Activated CD8-positive, alpha-beta memory T cell treated with anti-CD3 and anti-CD28 coated beads for 1 hour (primary cell): ENCODE data around the gene OGA.

Source experiments
- DNase-seq, 2 donors: peaks; one replicate each; pipeline ENCODE4 v3.0.0-alpha.2; 2020; ENCODE audit warnings: low read depth in 1 of 2; ENCODE audit errors: extremely low read depth in 1 of 2

Gene OGA

GRCh38 chr10:101818119-101818871, at the start of gene OGA:
Gene OGA, minus strand, starts transcription at chr10:101818444. Its CDS starts 422 bp downstream, at chr10:101818022.
- peak; percentile 94 to 96 for DNase-seq

- DNase-seq = no peak
Measured at GRCh38 chr10:101867931-101868330, 49.7 kb upstream of the OGA start.

- DNase-seq = no peak
Measured at GRCh38 chr10:101859530-101859929, 41.3 kb upstream of the OGA start.

DNA sequence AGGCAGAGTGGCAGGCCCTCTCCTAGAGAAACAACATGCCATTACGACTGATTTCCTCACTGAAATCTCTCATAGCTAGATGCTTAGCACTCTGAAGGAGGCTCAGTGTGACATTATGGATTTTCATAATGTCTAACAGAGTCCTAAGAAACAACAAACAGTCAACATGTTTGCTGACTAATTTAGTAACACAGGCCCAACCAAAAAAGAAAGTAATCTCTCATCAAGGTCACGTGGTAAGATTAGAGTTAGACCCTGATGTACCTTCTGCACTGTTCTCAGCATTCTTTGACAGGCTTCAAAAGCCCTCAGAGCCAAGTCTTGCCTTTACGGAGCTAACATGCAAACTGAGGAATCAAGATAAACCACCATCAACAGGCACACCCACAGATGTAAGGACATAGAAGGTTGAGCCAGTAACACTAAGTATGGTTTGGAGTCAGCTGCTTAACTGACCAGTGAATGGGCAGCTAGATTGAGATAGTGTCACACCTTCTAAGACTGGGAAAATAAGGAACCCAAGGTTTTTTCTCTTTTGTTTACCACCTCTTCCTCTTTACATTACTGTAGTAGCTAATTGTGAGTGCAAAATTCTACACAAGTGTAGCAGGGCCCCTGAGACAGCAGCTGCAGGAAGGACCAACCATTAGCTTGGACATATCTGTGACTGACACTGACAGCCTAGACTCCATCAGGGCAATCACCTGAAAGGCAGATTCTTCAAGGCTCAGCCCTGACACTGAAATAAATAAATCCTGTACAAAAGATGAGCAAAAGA, 40.7 kb upstream of the OGA start:
- no peak for DNase-seq

DNA sequence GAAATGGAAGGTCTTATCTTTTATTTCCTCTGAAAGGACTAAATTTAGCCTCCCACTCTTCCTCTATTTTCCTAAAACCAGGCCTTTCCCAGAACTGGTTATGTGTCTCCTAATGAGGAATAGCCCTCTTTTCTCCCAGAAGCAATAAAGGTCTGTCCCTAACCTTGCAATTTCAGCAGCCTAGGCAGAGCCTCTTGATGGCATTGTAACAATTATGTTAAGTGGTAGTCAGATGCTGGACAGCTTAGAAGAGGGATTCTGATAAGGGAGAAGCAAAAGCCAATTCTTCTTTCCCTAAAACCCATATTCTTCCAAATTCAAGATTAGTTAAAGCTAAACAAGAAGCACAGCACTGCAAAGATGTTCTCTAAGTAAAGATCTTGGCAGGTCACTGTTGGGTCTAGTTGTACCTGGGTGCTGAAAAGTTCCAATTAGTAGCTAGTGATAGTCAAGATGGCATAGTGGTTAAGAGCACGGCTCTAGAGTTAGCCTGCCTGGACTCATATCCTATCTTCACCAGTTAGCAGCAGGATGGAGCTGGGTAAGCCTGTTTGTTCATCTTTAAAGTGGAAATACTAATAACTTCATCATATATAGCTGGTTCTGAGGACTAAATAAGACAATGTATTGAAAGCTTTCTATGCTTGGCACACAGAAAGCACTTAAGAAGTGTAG, 39.7 kb upstream of the OGA start:
- DNase-seq = no peak

DNA sequence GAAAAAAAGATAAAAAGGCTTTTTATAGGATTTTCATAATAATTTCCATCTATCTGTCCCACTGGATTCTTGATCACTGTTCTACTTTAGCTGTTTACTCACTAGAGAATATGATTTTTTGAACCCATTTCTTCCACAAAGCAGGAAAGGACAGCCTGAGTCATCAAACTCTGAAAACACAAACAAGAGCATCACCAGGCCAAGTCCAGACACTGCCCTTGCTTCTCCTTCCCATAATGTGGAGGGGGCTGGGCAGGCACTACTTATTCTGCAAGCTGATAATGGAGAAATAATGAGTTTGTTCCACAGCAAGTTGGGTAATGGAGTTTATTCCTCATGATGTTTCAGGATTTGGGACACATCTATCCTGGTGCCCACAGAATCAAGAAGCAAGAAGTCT, 38.4 kb upstream of the OGA start:
- no peak for DNase-seq

DNA sequence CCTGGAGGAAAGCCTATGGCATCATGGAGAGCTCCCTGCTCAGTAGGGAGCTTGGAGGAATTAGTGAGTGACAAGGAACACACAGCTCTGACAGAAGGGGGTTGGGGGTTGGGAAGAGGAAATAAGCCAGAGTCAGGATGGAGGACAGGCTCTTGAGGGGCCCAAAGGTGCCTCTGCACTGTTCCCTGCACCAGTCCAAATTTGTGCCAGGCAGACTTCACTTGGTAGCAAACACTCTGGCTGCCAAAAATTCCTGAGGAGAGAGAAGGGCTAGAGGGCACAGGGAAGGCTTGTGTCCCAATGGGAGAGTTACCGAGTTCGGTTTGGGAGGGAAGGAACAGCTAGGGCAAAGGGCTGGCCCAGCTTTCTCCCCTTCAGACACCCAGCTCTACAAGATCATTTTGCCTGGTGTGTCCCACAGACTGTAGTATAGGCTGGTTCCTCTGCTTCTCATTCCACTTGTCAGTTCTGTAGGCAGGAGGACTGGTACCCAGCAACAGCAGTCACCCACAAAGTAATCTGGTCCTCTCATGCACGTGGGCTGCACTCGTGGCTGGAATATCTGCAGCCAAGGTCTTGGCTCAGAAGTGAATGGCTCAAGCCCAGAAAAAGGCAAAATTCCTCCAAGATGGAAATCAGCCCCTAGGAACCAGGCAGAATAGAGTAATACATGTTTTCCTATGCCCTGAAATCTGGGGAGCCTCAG, 33.3 kb upstream of the OGA start:
- DNase-seq = no peak

- DNase-seq = no peak
Measured at GRCh38 chr10:101850749-101851148, 32.5 kb upstream of the OGA start.

DNA sequence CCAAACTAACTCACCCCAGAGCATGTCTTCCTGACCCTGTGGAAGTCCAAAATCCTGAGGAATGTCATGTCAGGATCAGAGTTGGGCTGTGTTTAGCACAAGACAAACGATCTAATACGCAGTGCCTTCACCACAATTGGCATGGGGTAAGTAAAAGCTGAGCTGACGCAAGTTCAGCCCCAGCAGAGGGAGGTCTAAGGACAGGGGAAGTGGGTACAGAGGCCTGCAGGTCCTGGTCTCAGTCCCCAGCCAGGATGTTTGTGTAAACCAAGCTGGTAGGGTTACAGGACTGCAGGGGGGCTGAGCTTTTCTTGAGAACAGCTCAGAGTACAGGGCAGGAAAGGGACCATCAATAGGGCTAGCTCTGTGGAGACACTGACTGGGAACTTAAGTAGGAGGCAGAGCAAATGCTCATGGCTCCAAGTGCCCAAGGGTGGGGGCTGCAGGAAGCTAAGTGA, 30.7 kb upstream of the OGA start:
- DNase-seq = no peak

DNA sequence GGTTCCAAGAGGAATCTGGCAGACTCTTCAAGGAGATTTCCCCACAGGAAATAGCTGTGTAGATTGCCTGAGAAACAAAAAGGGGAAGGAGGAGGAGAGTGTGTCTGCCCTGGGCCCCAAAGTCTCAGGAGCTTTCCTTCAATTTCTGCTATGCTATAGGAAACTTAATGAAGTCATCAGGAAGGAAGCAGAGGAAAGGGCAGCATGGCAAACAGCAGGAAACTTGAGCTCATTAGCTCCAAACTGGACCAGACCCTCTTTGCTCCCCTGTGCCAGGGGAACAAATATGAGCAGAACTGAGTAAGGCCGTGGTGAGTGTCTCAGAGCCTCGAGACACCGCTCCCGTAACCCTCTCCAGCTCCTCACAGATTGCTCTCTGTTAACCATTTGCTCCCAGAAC, 30.2 kb upstream of the OGA start:
- DNase-seq = no peak

DNA sequence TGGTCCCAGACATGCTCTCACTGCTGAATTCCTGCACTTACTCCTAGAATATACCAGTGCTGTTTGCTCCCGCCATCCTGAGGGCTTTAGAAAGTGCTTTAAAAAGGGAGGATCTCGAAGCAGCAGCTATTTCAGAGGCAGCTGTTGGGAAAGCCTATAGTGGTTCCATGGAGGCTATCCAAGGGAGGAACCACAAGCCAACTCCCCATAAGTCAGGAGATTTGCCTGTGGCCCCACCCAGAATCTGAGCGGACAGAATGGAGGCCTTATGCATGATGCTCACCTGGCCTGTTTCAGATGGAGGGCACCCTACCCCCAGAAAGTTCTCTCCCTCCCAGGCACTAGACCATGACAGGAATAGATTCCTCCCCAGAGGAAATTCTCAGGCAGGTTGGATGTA, 27.6 kb upstream of the OGA start:
- DNase-seq = no peak

DNA sequence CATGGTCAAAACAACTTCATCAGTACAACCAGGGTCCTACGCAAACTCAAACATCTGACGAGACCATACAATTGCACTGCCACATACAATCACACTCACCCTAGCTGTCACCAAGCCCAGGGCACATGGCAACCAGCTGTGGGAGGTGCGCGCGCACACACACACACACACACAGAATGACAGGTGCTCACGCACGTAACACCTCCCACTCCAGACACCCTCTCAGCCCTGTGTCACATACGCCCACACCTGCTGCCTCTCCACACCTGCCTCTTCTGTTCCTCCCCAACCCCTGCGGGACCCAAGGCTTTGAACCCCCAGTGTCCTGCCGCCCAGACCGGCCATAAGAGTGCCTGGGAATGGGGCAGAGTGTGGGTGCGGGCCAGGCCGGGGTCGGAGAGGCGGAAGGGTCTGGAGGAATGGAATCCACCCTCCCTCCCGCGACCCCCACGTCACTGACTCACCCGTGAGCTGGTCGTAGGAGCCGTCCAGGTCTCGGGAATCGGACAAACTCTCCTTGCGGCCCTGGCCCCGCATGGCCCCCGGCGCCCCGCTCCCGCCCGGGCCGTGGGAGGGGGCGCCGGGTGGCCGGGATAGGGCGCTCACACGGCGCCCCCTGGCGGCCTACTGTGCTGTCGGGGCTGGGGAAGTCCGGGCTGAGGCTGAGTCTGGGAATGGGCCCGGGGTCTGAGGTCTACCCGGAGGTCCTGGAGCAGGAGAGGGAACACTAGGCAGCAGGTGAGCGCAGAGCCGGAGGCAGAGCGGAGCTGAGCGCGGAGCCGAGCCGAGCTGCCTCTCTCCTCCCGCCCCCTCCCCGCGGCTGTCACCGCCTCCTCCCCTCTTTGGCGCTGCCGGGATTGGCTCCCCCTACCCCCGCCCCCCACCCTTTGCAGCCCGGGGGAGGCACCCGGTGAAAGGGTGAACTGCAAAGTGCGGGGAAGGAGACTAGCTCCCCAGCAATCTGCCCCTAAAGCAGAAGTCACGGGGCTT, 25.1 kb upstream of the OGA start, which contains the start of gene KCNIP2:
TSS of gene KCNIP2 (minus strand) at position 769 of the 990 bp plus-strand sequence. CDS start at position 537, 232 bp downstream.
- no peak for DNase-seq

DNA sequence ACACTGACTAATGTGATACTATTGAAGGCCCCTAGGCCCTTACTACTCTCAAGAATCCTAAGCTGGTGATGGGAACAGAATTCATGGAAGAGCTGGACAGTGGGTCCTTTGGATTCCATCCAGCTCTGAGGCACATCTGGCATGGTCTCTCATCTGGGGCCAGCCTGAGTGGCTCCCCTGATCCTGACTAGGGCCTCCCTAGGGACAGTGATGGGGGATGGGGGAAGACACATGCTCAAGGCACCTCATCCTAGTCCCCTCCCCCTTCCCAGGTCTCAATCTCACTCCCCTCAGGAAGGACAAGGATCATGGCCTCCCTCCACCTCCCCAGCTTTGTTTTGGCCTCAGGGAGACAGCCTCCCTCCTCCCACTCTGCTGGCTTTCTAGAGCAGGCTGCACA, 23.6 kb upstream of the OGA start:
- DNase-seq = no peak

- no peak for DNase-seq
Measured at GRCh38 chr10:101840741-101841453, 22.7 kb upstream of the OGA start.

DNA sequence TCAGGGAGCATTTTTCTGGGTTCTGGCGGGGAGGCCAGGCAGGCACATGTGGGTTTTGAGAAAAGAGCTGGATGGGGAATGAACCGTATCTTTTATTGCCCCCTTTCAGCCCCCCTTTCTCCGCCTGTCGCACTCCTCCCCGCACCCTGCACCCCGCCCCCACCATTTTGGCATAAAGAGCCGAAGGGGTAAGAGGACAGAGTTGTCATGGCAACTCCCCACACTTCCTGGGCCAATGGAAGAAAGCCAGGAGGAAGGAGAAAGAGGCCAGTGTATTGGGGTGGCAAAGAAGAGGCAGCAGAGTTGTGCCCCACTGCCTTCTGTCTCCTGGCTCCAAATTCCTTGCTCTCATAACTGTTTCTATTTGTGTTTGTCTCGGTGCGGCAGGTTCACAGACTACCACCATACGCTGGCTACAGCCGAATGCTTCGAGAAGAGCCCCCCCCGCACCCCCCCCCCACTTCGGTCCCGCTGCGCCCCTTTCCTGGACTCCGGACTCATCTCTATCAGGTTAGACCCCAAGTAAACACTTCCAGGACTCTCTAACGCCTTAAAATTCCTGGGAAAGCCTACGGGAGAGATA, 21.9 kb upstream of the OGA start:
- DNase-seq = no peak

- DNase-seq = no peak
Measured at GRCh38 chr10:101839416-101840063, 21.3 kb upstream of the OGA start.

DNA sequence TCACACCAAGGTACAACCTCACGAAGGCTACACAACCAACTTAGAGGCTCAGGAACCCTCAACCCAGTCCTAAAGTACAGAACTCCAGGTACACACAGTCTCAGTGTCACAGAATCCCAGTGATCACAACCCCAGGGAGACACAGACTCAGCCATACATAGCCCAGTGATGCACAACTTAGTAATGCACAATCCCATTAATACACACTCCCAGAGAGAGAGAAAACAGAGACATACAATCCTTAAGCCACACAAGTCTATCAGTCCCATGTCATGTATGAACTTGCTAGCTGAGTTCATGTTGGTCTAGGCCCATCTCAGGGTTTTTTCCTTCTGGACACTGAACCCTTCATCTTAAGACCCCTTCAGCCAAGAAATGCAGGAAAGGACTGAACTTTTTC, 20.8 kb upstream of the OGA start:
- DNase-seq = no peak

DNA sequence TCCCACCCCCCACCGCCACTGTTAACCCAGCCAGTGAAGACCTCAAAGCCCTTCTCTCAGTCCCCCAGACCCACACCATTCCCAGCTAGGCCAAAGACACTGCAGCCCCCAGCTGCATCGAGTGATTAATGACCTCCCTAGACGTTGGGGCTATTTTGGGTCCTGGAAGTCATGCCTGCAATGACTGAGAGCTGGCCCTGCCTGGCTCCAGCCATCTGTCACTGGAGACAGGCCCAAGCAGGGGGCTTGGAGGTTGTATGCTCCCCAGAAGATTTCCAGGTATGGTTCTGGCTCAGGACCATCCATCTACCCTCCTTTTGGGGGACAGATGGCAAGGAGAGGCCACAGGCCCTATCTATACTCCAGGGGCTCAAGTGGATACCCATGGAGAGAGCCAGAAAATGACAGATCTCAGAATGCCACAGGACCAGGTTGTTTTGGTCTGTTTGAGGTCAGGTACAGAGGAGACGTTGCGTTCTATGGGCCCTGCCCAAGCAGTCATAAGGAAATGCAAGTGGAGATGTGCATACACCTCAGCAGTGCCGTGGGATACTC, 20.2 kb upstream of the OGA start:
- no peak for DNase-seq
